HCT116 (cell line): ENCODE measurements around the gene CHRNE. TPM values are rescaled to one million over a fixed set of nuclear protein-coding genes. Genes with fewer than 3 reads are reported as not detected.

Experiments
- ATAC-seq: fragments of 200-7000 bp; cut with Tn5 transposase; 2 replicates; pipeline ENCODE4 v1.9.1; 2020; ENCODE audit warnings: mild to moderate bottlenecking, moderate library complexity
- BruUV-seq: library from RNA; stranded (reverse); fragments of 400-500 nt; replicated peaks from 2 replicates; lab custom pipeline; 2021; lab: Mats Ljungman, UMichigan
- CTCF ChIA-PET: fragments of 300-600 bp; sonication (Branson Sonifier 250); formaldehyde crosslinking; loops from one replicate; lab custom pipeline; 2021; ENCODE audit warnings: antibody characterized with exemption; lab: Charles Lee
- POLR2A ChIA-PET: fragments of 300-600, 350-600 bp; sonication (Branson Sonifier 250); formaldehyde crosslinking; loops from one replicate; lab custom pipeline; 2021; ENCODE audit warnings: antibody characterized with exemption; lab: Charles Lee
- RAD21 ChIA-PET, 2 experiments: fragments of 300-600 bp; sonication (Branson Sonifier 250); formaldehyde crosslinking; loops; one replicate each; lab custom pipeline; 2023; ENCODE audit warnings: low total read pairs in 2 of 2; ENCODE audit not compliant: uncharacterized antibody in 2 of 2, unreplicated experiment in 2 of 2, low non-redundant PET in 1 of 2; lab: Charles Lee
- DNase-seq: peaks from one replicate; pipeline ENCODE4 v3.0.0-alpha.2; 2010; ENCODE audit warnings: low read depth, low spot score
- H2AFZ ChIP-seq: fragments of 200-600 bp; shearing (Covaris generic), sonication (generic); 2 replicates; pipeline ENCODE4 v1.6.1; 2017; ENCODE audit warnings: low read depth, mixed run types, mixed read lengths, antibody characterized with exemption, low read length; ENCODE audit not compliant: poor library complexity, severe bottlenecking
- H3K27ac ChIP-seq: 2 replicates; pipeline ENCODE4 v1.5.1; 2012; ENCODE audit warnings: low read depth, low read length
- H3K27me3 ChIP-seq: fragments of 200-600 bp; sonication (generic); 2 replicates; pipeline ENCODE4 v1.6.1; 2016; ENCODE audit warnings: mixed run types, low read length, mixed read lengths; ENCODE audit not compliant: insufficient read depth
- H3K36me3 ChIP-seq, 2 experiments: fragments of 200-500 bp in 1 of 2; fragments of 200-600 bp in 1 of 2; sonication (Bioruptor generic) in 1 of 2; sonication (generic) in 1 of 2; 2 replicates each; pipeline versions ENCODE4 v1.5.1 to v1.6.1; 2014 to 2016; ENCODE audit warnings: low read length in 2 of 2, inconsistent platforms in 1 of 2, mixed read lengths in 1 of 2, mixed run types in 1 of 2; ENCODE audit not compliant: insufficient read depth in 2 of 2, control insufficient read depth in 1 of 2
- H3K4me1 ChIP-seq, 2 experiments: fragments of 200-600 bp in 1 of 2; sonication (generic) in 1 of 2; 2 replicates each; pipeline versions ENCODE4 v1.5.1 to v1.6.1; 2012 to 2017; ENCODE audit warnings: low read length in 2 of 2, inconsistent platforms in 1 of 2, mild to moderate bottlenecking in 1 of 2, mixed read lengths in 1 of 2, mixed run types in 1 of 2, moderate library complexity in 1 of 2; ENCODE audit not compliant: insufficient read depth in 2 of 2, control insufficient read depth in 1 of 2
- H3K4me2 ChIP-seq: fragments of 200-600 bp; sonication (generic); 2 replicates; pipeline ENCODE4 v1.6.1; 2017; ENCODE audit warnings: mixed run types, low read length, mixed read lengths
- H3K4me3 ChIP-seq, 2 experiments: fragments of 200-600 bp in 1 of 2; sonication (generic) in 1 of 2; replicated peaks in 1 of 2; 2 replicates each; pipeline ENCODE4 v1.5.1; 2011 to 2016; ENCODE audit warnings: low read length in 2 of 2, control low read depth in 1 of 2, low read depth in 1 of 2, mild to moderate bottlenecking in 1 of 2, mixed read lengths in 1 of 2, mixed run types in 1 of 2
- H3K79me2 ChIP-seq: fragments of 200-600 bp; sonication (generic); 2 replicates; pipeline ENCODE4 v1.6.1; 2017; ENCODE audit warnings: mild to moderate bottlenecking, mixed run types, low read length, moderate library complexity, mixed read lengths; ENCODE audit not compliant: insufficient read depth
- H3K9ac ChIP-seq: fragments of 200-600 bp; sonication (generic); 2 replicates; pipeline ENCODE4 v1.6.1; 2016; ENCODE audit warnings: low read length, mixed read lengths
- H3K9me2 ChIP-seq: fragments of 200-600 bp; sonication (generic), shearing (Covaris generic); 2 replicates; pipeline ENCODE4 v1.6.1; 2017; ENCODE audit warnings: mixed run types, mild to moderate bottlenecking, moderate library complexity; ENCODE audit not compliant: insufficient read depth
- H3K9me3 ChIP-seq, 2 experiments: fragments of 200-500 bp in 1 of 2; fragments of 200-600 bp in 1 of 2; sonication (Bioruptor generic) in 1 of 2; sonication (generic) in 1 of 2; 2 replicates each; pipeline ENCODE4 v1.6.1; 2014 to 2017; ENCODE audit warnings: low read length in 2 of 2, mixed read lengths in 2 of 2, inconsistent platforms in 1 of 2, low read depth in 1 of 2, mild to moderate bottlenecking in 1 of 2, mixed run types in 1 of 2, moderate library complexity in 1 of 2; ENCODE audit not compliant: control insufficient read depth in 1 of 2, insufficient read depth in 1 of 2
- H4K20me1 ChIP-seq: fragments of 200-600 bp; sonication (generic), shearing (Covaris generic); 2 replicates; pipeline ENCODE4 v1.6.1; 2017; ENCODE audit warnings: mixed run types, mild to moderate bottlenecking, moderate library complexity; ENCODE audit not compliant: insufficient read depth
- CBX3 ChIP-seq: IDR thresholded peaks from 2 replicates; pipeline ENCODE4 v1.6.1; 2012; ENCODE audit warnings: low read depth
- EGR1 ChIP-seq: IDR thresholded peaks from 2 replicates; pipeline ENCODE4 v1.6.1; 2012; ENCODE audit warnings: low read depth
- EZH2 ChIP-seq: fragments of 200-600 bp; sonication (generic); IDR thresholded peaks from 2 replicates; pipeline ENCODE4 v1.6.1; 2017; ENCODE audit warnings: antibody characterized with exemption, mixed run types
- EZH2phosphoT487 ChIP-seq: fragments of 200-600 bp; IDR thresholded peaks from 2 replicates; pipeline ENCODE4 v1.6.1; 2018; ENCODE audit warnings: antibody characterized with exemption, borderline replicate concordance
- POLR2A ChIP-seq: IDR thresholded peaks from 2 replicates; pipeline ENCODE4 v1.7.0; 2011; ENCODE audit warnings: borderline replicate concordance; ENCODE audit not compliant: insufficient read depth, insufficient read length; ENCODE audit errors: extremely low read depth
- RAD21 ChIP-seq: IDR thresholded peaks from 2 replicates; pipeline ENCODE4 v1.6.1; 2012; ENCODE audit warnings: low read depth, mild to moderate bottlenecking
- REST ChIP-seq: IDR thresholded peaks from 2 replicates; pipeline ENCODE4 v1.6.1; 2012; ENCODE audit warnings: low read depth
- SIN3A ChIP-seq: IDR thresholded peaks from 2 replicates; pipeline ENCODE4 v1.6.1; 2012; ENCODE audit warnings: low read depth
- SRF ChIP-seq: IDR thresholded peaks from 2 replicates; pipeline ENCODE4 v1.6.1; 2012; ENCODE audit warnings: low read depth
- YY1 ChIP-seq: IDR thresholded peaks from 2 replicates; pipeline ENCODE4 v1.6.1; 2011; ENCODE audit warnings: low read length, low read depth, moderate library complexity, mild to moderate bottlenecking; ENCODE audit not compliant: insufficient replicate concordance; ENCODE audit errors: extremely low read depth
- ZNF274 ChIP-seq: fragments of 200-500 bp; sonication (Bioruptor generic); IDR thresholded peaks from 2 replicates; pipeline ENCODE4 v1.6.1; 2014; ENCODE audit warnings: mild to moderate bottlenecking, low read depth, low read length, inconsistent platforms
- intact Hi-C: fragments of 100-400 bp; cut with micrococcal nuclease; formaldehyde crosslinking; loops from 2 replicates; pipeline ENCODE4 v1.10.0; 2022
- total RNA-seq: library from RNA; stranded (reverse); gene quantifications from one replicate; pipeline ENCODE4 v1.2.1, GENCODE V29; 2021; ENCODE audit not compliant: unreplicated experiment

CHRNE gene
- total RNA-seq, 1 experiment from 2014 or later, result 0.30 TPM

DNA sequence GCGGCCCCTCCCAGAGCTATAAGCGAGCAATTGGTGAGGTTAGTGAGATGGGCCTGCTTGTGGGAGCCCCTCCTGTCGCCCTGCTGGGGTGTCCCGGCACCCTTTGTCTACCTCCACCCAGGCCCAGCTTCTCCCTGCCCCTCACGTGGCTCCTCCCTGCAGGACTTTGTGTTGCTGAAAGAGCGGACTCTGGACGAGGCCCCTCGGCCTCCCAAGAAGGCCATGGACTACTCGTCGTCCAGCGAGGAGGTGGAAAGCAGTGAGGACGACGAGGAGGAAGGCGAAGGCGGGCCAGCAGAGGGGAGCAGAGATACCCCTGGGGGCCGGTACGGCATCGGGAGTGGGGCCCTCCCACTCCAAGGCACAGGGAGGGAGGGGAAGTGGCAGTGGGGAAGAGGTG lies 9.6 kb downstream of the CHRNE start:
- H3K36me3 ChIP-seq, result peaks cover 23 to 36% of the 10 kb centered on the region in 2 experiments

More for the DNA sequence above, 9.6 kb downstream of the CHRNE start:
- Histone ChIP-seq H3K79me2 (no peaks in the 10 kb centered on the region), H3K27ac (no peak overlapping the region), H4K20me1 (no peaks in the 10 kb centered on the region), H3K4me1 (no peaks in the 10 kb centered on the region), H3K9ac (no peak overlapping the region), H3K4me3 (no peak overlapping the region), H2AFZ (no peak overlapping the region), H3K9me2 (no peaks in the 10 kb centered on the region), H3K27me3 (no peaks in the 10 kb centered on the region), H3K9me3 (no peaks in the 10 kb centered on the region), H3K4me2 (no peak overlapping the region)
- no peak for TF ChIP-seq EZH2
- no peak for TF ChIP-seq ZNF274
- TF ChIP-seq POLR2A, result no peak
- no peak for TF ChIP-seq CBX3
- no peak for TF ChIP-seq SIN3A
- no peak for TF ChIP-seq EGR1
- no peak for TF ChIP-seq REST
- no peak for TF ChIP-seq EZH2phosphoT487
- no peak for TF ChIP-seq SRF
- TF ChIP-seq RAD21, result no peak
- TF ChIP-seq YY1, result no peak
- POLR2A ChIA-PET, result no interaction called here
- RAD21 ChIA-PET, result no interaction called here
- intact Hi-C loops, result no loop called here
- no peak for ATAC-seq
- CTCF ChIA-PET, result no interaction called here
- no peak for DNase-seq
- no TSS peak for BruUV-seq
